HG03439 (cell line): ENCODE results near the gene BCL11B.

Experiments
- ATAC-seq: cut with Tn5 transposase; IDR thresholded peaks from one replicate; pipeline ENCODE4 v1.9.1; 2021; ENCODE audit warnings: mild to moderate bottlenecking, moderate library complexity; ENCODE audit not compliant: unreplicated experiment

The BCL11B gene

GRCh38 chr14:99287269-99287942 is 15.4 kb upstream of the BCL11B start:
- ATAC-seq, result peak; percentile 72

GRCh38 chr14:99286761-99287160 is 14.8 kb upstream of the BCL11B start:
- ATAC-seq, result peak; percentile 51

- ATAC-seq, result no peak
Measured at GRCh38 chr14:99284254-99285004, 12.4 kb upstream of the BCL11B start.

- no peak for ATAC-seq
Measured at GRCh38 chr14:99282261-99283050, 10.5 kb upstream of the BCL11B start.

GRCh38 chr14:99281396-99281795 is 9.4 kb upstream of the BCL11B start:
- no peak for ATAC-seq

- ATAC-seq, result no peak
Measured at GRCh38 chr14:99280852-99281251, 8.9 kb upstream of the BCL11B start.

- ATAC-seq, result no peak
Measured at GRCh38 chr14:99280066-99280731, 8.2 kb upstream of the BCL11B start.

- no peak for ATAC-seq
Measured at GRCh38 chr14:99278836-99279235, 6.8 kb upstream of the BCL11B start.

GRCh38 chr14:99277530-99277929 is 5.5 kb upstream of the BCL11B start:
- ATAC-seq, result no peak

- ATAC-seq, result no peak
Measured at GRCh38 chr14:99276482-99276881, 4.5 kb upstream of the BCL11B start.

- ATAC-seq, result no peak
Measured at GRCh38 chr14:99275222-99275584, 3.2 kb upstream of the BCL11B start.

- no peak for ATAC-seq
Measured at GRCh38 chr14:99274346-99275221, 2.6 kb upstream of the BCL11B start.

- ATAC-seq, result no peak
Measured at GRCh38 chr14:99273766-99274345, 1.9 kb upstream of the BCL11B start.

- ATAC-seq, result no peak
Measured at GRCh38 chr14:99272899-99273765, 1.1 kb upstream of the BCL11B start.

GRCh38 chr14:99272632-99272898 is 568 bp upstream of the BCL11B start:
- no peak for ATAC-seq

- no peak for ATAC-seq
Measured at GRCh38 chr14:99271221-99271941, 616 bp downstream of the BCL11B start.

- no peak for ATAC-seq
Measured at GRCh38 chr14:99270458-99271220, 1.4 kb downstream of the BCL11B start.
